H9 (cell line): ENCODE measurements around the gene TXLNB. TPM values are rescaled to one million over a fixed set of nuclear protein-coding genes. Genes with fewer than 3 reads are reported as not detected.

ENCODE experiments used
- DNase-seq: peaks from one replicate; pipeline ENCODE4 v3.0.0-alpha.2; 2017
- H2AFZ ChIP-seq: one replicate; pipeline ENCODE4 v1.6.1; 2013; ENCODE audit warnings: mild to moderate bottlenecking, low read length, control low read depth, moderate library complexity
- H2AK5ac ChIP-seq: 2 replicates; pipeline ENCODE4 v1.6.1; 2013; ENCODE audit warnings: low read length, control low read depth, mixed read lengths; ENCODE audit not compliant: insufficient read length
- H2BK120ac ChIP-seq: one replicate; pipeline ENCODE4 v1.6.1; 2013; ENCODE audit warnings: low read depth, mild to moderate bottlenecking, low read length, control low read depth, inconsistent platforms; ENCODE audit not compliant: poor library complexity, severe bottlenecking
- H2BK12ac ChIP-seq: 2 replicates; pipeline ENCODE4 v1.6.1; 2013; ENCODE audit warnings: low read length, control low read depth, mixed read lengths, low read depth; ENCODE audit not compliant: insufficient read length
- H2BK15ac ChIP-seq: 2 replicates; pipeline ENCODE4 v1.6.1; 2013; ENCODE audit warnings: low read depth, low read length, control low read depth
- H2BK20ac ChIP-seq: one replicate; pipeline ENCODE4 v1.6.1; 2013; ENCODE audit warnings: low read depth, mild to moderate bottlenecking, low read length, control low read depth, inconsistent platforms; ENCODE audit not compliant: poor library complexity, severe bottlenecking
- H2BK5ac ChIP-seq: 2 replicates; pipeline ENCODE4 v1.6.1; 2013; ENCODE audit warnings: low read length, control low read depth, mixed read lengths; ENCODE audit not compliant: insufficient read length
- H3K14ac ChIP-seq: 2 replicates; pipeline ENCODE4 v1.6.1; 2013; ENCODE audit warnings: low read length, control low read depth; ENCODE audit not compliant: insufficient read depth
- H3K18ac ChIP-seq: 2 replicates; pipeline ENCODE4 v1.6.1; 2013; ENCODE audit warnings: low read depth, mild to moderate bottlenecking, mixed read lengths, low read length, control low read depth; ENCODE audit not compliant: insufficient read length
- H3K23ac ChIP-seq: 2 replicates; pipeline ENCODE4 v1.6.1; 2013; ENCODE audit warnings: low read length, control low read depth, mixed read lengths, low read depth; ENCODE audit not compliant: insufficient read length
- H3K23me2 ChIP-seq: 2 replicates; pipeline ENCODE4 v1.6.1; 2013; ENCODE audit warnings: low read depth, mild to moderate bottlenecking, mixed read lengths, low read length, control low read depth; ENCODE audit not compliant: insufficient read length, poor library complexity, severe bottlenecking
- H3K27ac ChIP-seq: 2 replicates; pipeline ENCODE4 v1.5.1; 2013; ENCODE audit warnings: low read length, control low read depth, mixed read lengths, low read depth; ENCODE audit not compliant: insufficient read length
- H3K27me3 ChIP-seq: 2 replicates; pipeline ENCODE4 v1.6.1; 2013; ENCODE audit warnings: low read length, control low read depth, inconsistent platforms; ENCODE audit not compliant: insufficient read depth
- H3K4ac ChIP-seq: 2 replicates; pipeline ENCODE4 v1.6.1; 2013; ENCODE audit warnings: low read depth, mild to moderate bottlenecking, control low read depth, inconsistent platforms, low read length, moderate library complexity
- H3K4me1 ChIP-seq: 2 replicates; pipeline ENCODE4 v1.6.1; 2013; ENCODE audit warnings: low read length, control low read depth, inconsistent platforms; ENCODE audit not compliant: insufficient read depth
- H3K4me2 ChIP-seq: 2 replicates; pipeline ENCODE4 v1.6.1; 2013; ENCODE audit warnings: low read length, control low read depth, mixed read lengths; ENCODE audit not compliant: insufficient read length, insufficient read depth
- H3K56ac ChIP-seq: 2 replicates; pipeline ENCODE4 v1.6.1; 2013; ENCODE audit warnings: low read depth, mild to moderate bottlenecking, mixed read lengths, low read length, control low read depth; ENCODE audit not compliant: insufficient read length
- H3K79me1 ChIP-seq: 2 replicates; pipeline ENCODE4 v1.6.1; 2013; ENCODE audit warnings: low read depth, mild to moderate bottlenecking, moderate library complexity, low read length, control low read depth, inconsistent platforms; ENCODE audit not compliant: insufficient read depth, poor library complexity, severe bottlenecking
- H3K79me2 ChIP-seq: 2 replicates; pipeline ENCODE4 v1.6.1; 2013; ENCODE audit warnings: low read length, control low read depth, inconsistent platforms; ENCODE audit not compliant: insufficient read depth
- H3K9ac ChIP-seq: 2 replicates; pipeline ENCODE4 v1.6.1; 2013; ENCODE audit warnings: low read length, control low read depth, mixed read lengths; ENCODE audit not compliant: insufficient read length; ENCODE audit errors: extremely low read depth
- H3K9me3 ChIP-seq: one replicate; pipeline ENCODE4 v1.6.1; 2013; ENCODE audit warnings: low read depth, low read length, inconsistent platforms; ENCODE audit not compliant: control insufficient read depth
- H3T11ph ChIP-seq: one replicate; pipeline ENCODE4 v1.6.1; 2013; ENCODE audit warnings: mild to moderate bottlenecking, low read length, control low read depth, inconsistent platforms
- H4K20me1 ChIP-seq: one replicate; pipeline ENCODE4 v1.6.1; 2013; ENCODE audit not compliant: control insufficient read depth, insufficient read length, insufficient read depth
- H4K5ac ChIP-seq: 2 replicates; pipeline ENCODE4 v1.6.1; 2013; ENCODE audit warnings: low read depth, mild to moderate bottlenecking, mixed read lengths, low read length, control low read depth; ENCODE audit not compliant: insufficient read length
- H4K8ac ChIP-seq: replicated peaks from 2 replicates; pipeline ENCODE4 v1.6.1; 2013; ENCODE audit warnings: low read length, control low read depth, mixed read lengths, low read depth; ENCODE audit not compliant: insufficient read length
- H4K91ac ChIP-seq: 2 replicates; pipeline ENCODE4 v1.6.1; 2013; ENCODE audit warnings: low read depth, mild to moderate bottlenecking, moderate library complexity, mixed read lengths, low read length, control low read depth; ENCODE audit not compliant: insufficient read length
- H3K27ac Mint-ChIP-seq, 3 experiments: 2 replicates in 2 of 3; 3 replicates in 1 of 3; pipeline ENCODE4 v1.8.0; 2020 to 2021; ENCODE audit warnings: mixed read lengths in 3 of 3, mild to moderate bottlenecking in 1 of 3, moderate library complexity in 1 of 3
- H3K27me3 Mint-ChIP-seq: 2 replicates; pipeline ENCODE4 v1.8.0; 2021; ENCODE audit warnings: low read depth, mild to moderate bottlenecking, moderate library complexity, mixed read lengths
- H3K36me3 Mint-ChIP-seq, 3 experiments: 2 replicates in 2 of 3; 3 replicates in 1 of 3; pipeline ENCODE4 v1.8.0; 2020 to 2021; ENCODE audit warnings: low read depth in 3 of 3, mixed read lengths in 3 of 3; ENCODE audit not compliant: insufficient read depth in 1 of 3
- H3K4me1 Mint-ChIP-seq, 2 experiments: 2 replicates each; pipeline ENCODE4 v1.8.0; 2020; ENCODE audit warnings: mixed read lengths in 2 of 2
- H3K4me3 Mint-ChIP-seq, 2 experiments: 2 replicates in 1 of 2; 3 replicates in 1 of 2; pipeline ENCODE4 v1.8.0; 2020 to 2021; ENCODE audit warnings: mild to moderate bottlenecking in 2 of 2, mixed read lengths in 2 of 2, moderate library complexity in 1 of 2
- H3K9me3 Mint-ChIP-seq, 2 experiments: 2 replicates in 1 of 2; 3 replicates in 1 of 2; pipeline ENCODE4 v1.8.0; 2020; ENCODE audit warnings: mild to moderate bottlenecking in 2 of 2, mixed read lengths in 2 of 2, moderate library complexity in 1 of 2
- CTCF ChIP-seq: fragments of 200-600 bp; sonication (generic); conservative IDR thresholded peaks from 3 replicates; pipeline ENCODE4 v1.8.0; 2021; ENCODE audit warnings: antibody characterized with exemption, mild to moderate bottlenecking
- WGBS: extraction: QIAGEN DNeasy Blood & Tissue Kit; methylation state at CpG from one replicate; pipeline ENCODE4 v1.1.7; 2013; ENCODE audit warnings: missing lambda C conversion rate, low lambda C conversion rate, mixed read lengths; ENCODE audit not compliant: insufficient read length; ENCODE audit errors: extremely low coverage; 5-methylcytosine and 5-hydroxymethylcytosine counted together
- total RNA-seq: library from RNA; stranded (reverse); gene quantifications from 2 replicates; pipeline ENCODE4 v1.2.1, GENCODE V29; 2021

Gene TXLNB
- total RNA-seq, 1 experiment from 2014 or later, result 0.04 TPM

GRCh38 chr6:139251691-139252390 is 40.0 kb downstream of the TXLNB start:
- peaks cover 0 to 4% of the 10 kb centered on the region in 2 experiments; a peak in 2 of 4 replicates for H3K4me1 Mint-ChIP-seq
- Histone ChIP-seq H4K5ac (no peak overlapping the region), H3K18ac (no peak overlapping the region), H3K27me3 (no peaks in the 10 kb centered on the region), H3K23ac (no peak overlapping the region), H2BK12ac (no peak overlapping the region), H3K4ac (no peak overlapping the region), H4K20me1 (no peaks in the 10 kb centered on the region), H3K27ac (no peak overlapping the region), H3K79me1 (no peaks in the 10 kb centered on the region), H3K4me2 (no peak overlapping the region), H2BK15ac (no peak overlapping the region), H4K8ac (no peak overlapping the region), H3K14ac (no peak overlapping the region), H3K4me1 (no peaks in the 10 kb centered on the region), H2AFZ (no peak overlapping the region), H4K91ac (no peak overlapping the region), H3K23me2 (no peaks in the 10 kb centered on the region), H2BK120ac (no peak overlapping the region), H3K56ac (no peak overlapping the region), H3K79me2 (no peaks in the 10 kb centered on the region), H3T11ph (no peak overlapping the region), H2BK20ac (no peak overlapping the region), H3K9me3 (no peaks in the 10 kb centered on the region), H2AK5ac (no peak overlapping the region), H3K9ac (no peak overlapping the region), H2BK5ac (no peak overlapping the region)
- no peak overlapping the region for H3K27ac Mint-ChIP-seq
- no CpG with 5 or more reads among the region's 4 CpGs for WGBS
- no peak for TF ChIP-seq CTCF
- H3K4me3 Mint-ChIP-seq, result no peak overlapping the region
- no peak for DNase-seq
- H3K27me3 Mint-ChIP-seq, result no peaks in the 10 kb centered on the region
- no peaks in the 10 kb centered on the region for H3K9me3 Mint-ChIP-seq
- no peaks in the 10 kb centered on the region for H3K36me3 Mint-ChIP-seq
